Mammary epithelial cell (primary cell): ENCODE data around the gene MAML3.

Source experiments
- CTCF ChIP-seq, 2 donors: IDR thresholded peaks in 1 of 2; conservative IDR thresholded peaks in 1 of 2; 2 replicates each; pipeline ENCODE4 v1.5.1; 2011 to 2012; ENCODE audit warnings: inconsistent platforms in 2 of 2, low read length in 2 of 2, mild to moderate bottlenecking in 2 of 2, control low read depth in 1 of 2, low read depth in 1 of 2; ENCODE audit not compliant: insufficient read depth in 1 of 2; ENCODE audit errors: extremely low read depth in 1 of 2
- EZH2 ChIP-seq: IDR thresholded peaks from 2 replicates; pipeline ENCODE4 v1.6.1; 2012; ENCODE audit warnings: low read length, inconsistent platforms, borderline replicate concordance

GRCh38 chr4:140049849-140050637 lies 103.9 kb downstream of the MAML3 start:
- peak; percentile 28 to 36 for TF ChIP-seq CTCF (conservative IDR thresholded peaks at IDR 0.05 in 1 of 2, IDR thresholded peaks at IDR 0.05 in 1 of 2; ENCODE audit: extremely low read depth in 1 of 2, insufficient read depth in 1 of 2, low read depth in 1 of 2, low read length in 2 of 2)
- no peak for TF ChIP-seq EZH2
